Muscle of leg (tissue), 11 donors: ENCODE data around the gene NKAIN4. TPM values are rescaled to one million over a fixed set of nuclear protein-coding genes. Genes with fewer than 3 reads are reported as not detected.

ENCODE experiments used
- DNase-seq: peaks from one replicate; pipeline ENCODE4 v3.0.0; 2013
- H3K27ac ChIP-seq: one replicate; pipeline ENCODE4 v1.5.1; 2013; ENCODE audit warnings: mild to moderate bottlenecking, low read length, control low read depth
- H3K27me3 ChIP-seq: one replicate; pipeline ENCODE4 v1.6.1; 2013; ENCODE audit warnings: low read length; ENCODE audit not compliant: control insufficient read depth, insufficient read depth
- H3K36me3 ChIP-seq: one replicate; pipeline ENCODE4 v1.6.1; 2013; ENCODE audit warnings: low read length; ENCODE audit not compliant: control insufficient read depth, insufficient read depth
- H3K4me1 ChIP-seq: one replicate; pipeline ENCODE4 v1.6.1; 2013; ENCODE audit warnings: low read length; ENCODE audit not compliant: control insufficient read depth, insufficient read depth
- H3K4me3 ChIP-seq: one replicate; pipeline ENCODE4 v1.5.1; 2013; ENCODE audit warnings: low read length, control low read depth
- H3K9me3 ChIP-seq: replicated peaks from 2 replicates; pipeline ENCODE4 v1.6.1; 2013; ENCODE audit warnings: low read depth, low read length; ENCODE audit not compliant: control insufficient read depth
- WGBS: methylation state at CpG from one replicate; pipeline ENCODE4 v1.1.5; 2013; ENCODE audit warnings: missing lambda C conversion rate; ENCODE audit not compliant: insufficient coverage; 5-methylcytosine and 5-hydroxymethylcytosine counted together
- polyA plus RNA-seq, 8 donors: library from polyadenylated mRNA; unstranded; fragments of 120-200 nt; gene quantifications; one replicate each; pipeline versions ENCODE4 v1.2.1 to v1.2.3, GENCODE V29; 2013; ENCODE audit warnings: inconsistent platforms in 1 of 8, low replicate concordance in 1 of 8; ENCODE audit not compliant: insufficient read length in 8 of 8, insufficient read depth in 1 of 8
- total RNA-seq: library from RNA; stranded (reverse); fragments of 120-200 nt; gene quantifications from one replicate; pipeline ENCODE4 v1.2.4, GENCODE V29; 2013

The NKAIN4 gene
- total and polyA plus RNA-seq, 9 donors = 28.5 to 58.0 (median 37.7) TPM

- peaks cover 54% of the 10 kb centered on the region for H3K36me3 ChIP-seq
- no peak overlapping the region for H3K4me3 ChIP-seq
- H3K9me3 ChIP-seq = no peaks in the 10 kb centered on the region
- peaks cover 25% of the 10 kb centered on the region for H3K4me1 ChIP-seq
- H3K27ac ChIP-seq = no peak overlapping the region
- DNase-seq = no peak
- no peaks in the 10 kb centered on the region for H3K27me3 ChIP-seq
- 88% methylated on average over 18 of the region's 18 CpGs for WGBS
Measured at GRCh38 chr20:63275825-63276224, 21.6 kb upstream of the NKAIN4 start.

- peaks cover 30% of the 10 kb centered on the region for H3K4me1 ChIP-seq
- no peaks in the 10 kb centered on the region for H3K9me3 ChIP-seq
- no peak for DNase-seq
- no peak overlapping the region for H3K4me3 ChIP-seq
- no peak overlapping the region for H3K27ac ChIP-seq
- 66% methylated on average over 8 of the region's 17 CpGs for WGBS
- peaks cover 44% of the 10 kb centered on the region for H3K36me3 ChIP-seq
- H3K27me3 ChIP-seq = no peaks in the 10 kb centered on the region
Measured at GRCh38 chr20:63274381-63275228, 20.3 kb upstream of the NKAIN4 start.

GRCh38 chr20:63273635-63274380 is 19.5 kb upstream of the NKAIN4 start:
- Histone ChIP-seq H3K36me3 (peaks cover 36% of the 10 kb centered on the region), H3K4me1 (peaks cover 38% of the 10 kb centered on the region), H3K9me3 (no peaks in the 10 kb centered on the region), H3K4me3 (peak overlapping the region; percentile 85), H3K27me3 (no peaks in the 10 kb centered on the region), H3K27ac (peak overlapping the region; percentile 47)
- WGBS = 21% methylated on average over 12 of the region's 20 CpGs
- no peak for DNase-seq

DNA sequence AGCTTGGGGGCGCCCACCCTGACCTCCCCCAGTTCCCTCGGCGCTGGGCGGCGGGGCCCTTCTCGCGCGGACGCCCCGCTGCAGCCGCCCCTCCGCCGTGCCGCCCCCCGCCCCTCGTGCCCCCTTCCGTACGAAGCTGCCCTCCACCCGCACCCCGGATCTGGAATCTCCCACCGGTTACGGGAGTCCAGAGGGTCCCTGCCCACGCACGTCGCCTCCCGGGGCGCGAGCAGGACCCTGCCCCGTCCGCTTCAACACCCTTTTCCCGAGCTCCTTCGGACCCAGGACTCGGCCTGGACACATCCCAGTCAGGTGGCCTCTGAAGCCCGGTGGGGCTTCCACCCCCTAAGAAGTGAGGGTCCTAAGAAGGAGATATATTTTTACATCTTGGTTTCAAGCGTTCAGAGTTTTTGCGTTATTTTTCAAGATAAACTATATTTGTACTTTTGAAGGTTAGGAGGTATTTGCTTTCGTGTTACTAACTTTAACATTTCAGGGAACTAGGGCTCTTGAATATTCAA is 18.9 kb upstream of the NKAIN4 start:
- Histone ChIP-seq H3K9me3 (no peaks in the 10 kb centered on the region), H3K4me1 (peaks cover 45% of the 10 kb centered on the region), H3K4me3 (peak overlapping the region; percentile 85), H3K27ac (peak overlapping the region; percentile 47), H3K36me3 (peaks cover 29% of the 10 kb centered on the region), H3K27me3 (no peaks in the 10 kb centered on the region)
- 0% methylated on average over 22 of the region's 37 CpGs for WGBS
- DNase-seq = no peak

- Histone ChIP-seq H3K4me3 (peak within 1 kb of the TSS; percentile 85), H3K36me3 (peaks cover 22% of the 10 kb centered on the region), H3K4me1 (peaks cover 53% of the 10 kb centered on the region), H3K27ac (peak within 1 kb of the TSS; percentile 47), H3K27me3 (no peaks in the 10 kb centered on the region), H3K9me3 (no peaks in the 10 kb centered on the region)
- DNase-seq = peak; percentile 97
- WGBS = 2% methylated on average over 81 of the region's 97 CpGs
Measured at GRCh38 chr20:63272105-63273058, 18.1 kb upstream of the NKAIN4 start, which contains the start of gene ARFGAP1. TSS of gene ARFGAP1 (plus strand) at chr20:63272813. CDS start at chr20:63275581, 2,768 bp downstream.

GRCh38 chr20:63270606-63271325 is 16.5 kb upstream of the NKAIN4 start:
- H3K27me3 ChIP-seq = peaks cover 2% of the 10 kb centered on the region
- peaks cover 68% of the 10 kb centered on the region for H3K4me1 ChIP-seq
- no peak for DNase-seq
- 79% methylated on average over 7 of the region's 9 CpGs for WGBS
- no peaks in the 10 kb centered on the region for H3K9me3 ChIP-seq
- no peak overlapping the region for H3K4me3 ChIP-seq
- H3K27ac ChIP-seq = no peak overlapping the region
- peaks cover 9% of the 10 kb centered on the region for H3K36me3 ChIP-seq

GRCh38 chr20:63269724-63270123 is 15.5 kb upstream of the NKAIN4 start:
- H3K4me1 ChIP-seq = peaks cover 78% of the 10 kb centered on the region
- peaks cover 2% of the 10 kb centered on the region for H3K27me3 ChIP-seq
- H3K4me3 ChIP-seq = peak overlapping the region; percentile 46
- H3K36me3 ChIP-seq = peaks cover 2% of the 10 kb centered on the region
- no peak overlapping the region for H3K27ac ChIP-seq
- WGBS = 90% methylated on average over 9 of the region's 9 CpGs
- no peak for DNase-seq
- no peaks in the 10 kb centered on the region for H3K9me3 ChIP-seq

DNA sequence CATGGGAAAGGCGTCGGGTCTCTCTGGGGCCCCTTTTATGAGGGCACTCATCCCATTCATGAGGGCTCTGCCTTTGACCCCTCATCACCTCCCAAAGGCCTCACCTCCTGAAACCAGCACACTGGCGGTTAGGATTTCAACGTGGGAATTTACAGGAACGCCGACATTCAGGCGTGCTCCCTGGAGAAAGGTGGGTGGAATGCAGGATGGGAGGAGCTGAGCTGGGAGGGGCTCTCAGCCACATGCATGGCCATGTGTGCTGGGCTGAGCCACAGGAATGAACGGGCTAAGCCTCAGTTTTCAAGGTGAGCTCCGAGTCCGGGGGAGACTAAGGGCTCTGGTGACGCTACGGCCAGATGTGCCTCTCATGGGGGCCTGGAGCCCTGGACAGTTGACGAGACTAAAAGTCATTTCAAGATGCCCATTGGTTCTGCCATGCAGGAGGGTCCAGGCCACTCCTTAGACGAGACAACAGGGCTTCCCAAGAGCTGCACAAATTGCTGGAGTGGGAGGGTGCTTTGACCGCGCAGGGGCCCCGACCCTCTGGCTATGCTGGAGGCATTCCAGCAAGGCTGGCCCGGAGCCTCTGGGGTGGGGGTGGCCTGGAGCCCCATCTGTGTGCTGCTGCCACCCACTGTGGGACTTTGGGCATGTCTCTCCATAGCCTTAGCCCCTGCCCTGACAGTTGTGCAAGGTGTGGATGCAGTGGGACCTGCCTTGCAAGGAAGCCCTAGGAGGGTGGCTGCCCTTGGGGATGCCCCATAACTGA is 14.6 kb upstream of the NKAIN4 start:
- Histone ChIP-seq H3K27ac (peak overlapping the region; percentile 86), H3K27me3 (peaks cover 4% of the 10 kb centered on the region), H3K4me3 (peak overlapping the region; percentile 46), H3K36me3 (peaks cover 2% of the 10 kb centered on the region), H3K9me3 (no peaks in the 10 kb centered on the region), H3K4me1 (peaks cover 78% of the 10 kb centered on the region)
- 26% methylated on average over 10 of the region's 18 CpGs for WGBS
- no peak for DNase-seq
